Spleen (tissue), 13 donors: ENCODE data around the gene SRRT. TPM values are rescaled to one million over a fixed set of nuclear protein-coding genes. Genes with fewer than 3 reads are reported as not detected.

Source experiments
- DNase-seq: peaks from one replicate; pipeline ENCODE4 v3.0.0-alpha.2; 2020
- H3K27ac ChIP-seq, 8 donors: fragments of 200-600 bp; sonication (generic) in 7 of 8; 1 replicate in 4 of 8; 2 replicates in 4 of 8; pipeline versions ENCODE4 v1.5.0 to v1.8.0; 2016 to 2021; ENCODE audit warnings: inconsistent platforms in 4 of 8, mild to moderate bottlenecking in 4 of 8, moderate library complexity in 1 of 8
- H3K27me3 ChIP-seq, 7 donors: fragments of 200-600 bp; sonication (generic) in 6 of 7; replicated peaks in 1 of 7; 1 replicate in 4 of 7; 2 replicates in 3 of 7; pipeline versions ENCODE4 v1.5.0 to v1.8.0; 2016 to 2021; ENCODE audit warnings: inconsistent platforms in 3 of 7, mild to moderate bottlenecking in 1 of 7
- H3K36me3 ChIP-seq, 6 donors: fragments of 200-600 bp; sonication (generic) in 5 of 6; 1 replicate in 4 of 6; 2 replicates in 2 of 6; pipeline versions ENCODE4 v1.5.0 to v1.8.0; 2016 to 2021; ENCODE audit warnings: inconsistent platforms in 2 of 6
- H3K4me1 ChIP-seq, 6 donors: fragments of 200-600 bp; sonication (generic) in 5 of 6; 1 replicate in 3 of 6; 2 replicates in 3 of 6; pipeline versions ENCODE4 v1.5.0 to v1.8.0; 2016 to 2021; ENCODE audit warnings: inconsistent platforms in 3 of 6
- H3K4me3 ChIP-seq, 8 donors: fragments of 200-600 bp; sonication (generic) in 7 of 8; 1 replicate in 4 of 8; 2 replicates in 4 of 8; pipeline versions ENCODE4 v1.5.0 to v1.8.0; 2016 to 2021; ENCODE audit warnings: inconsistent platforms in 4 of 8, mild to moderate bottlenecking in 4 of 8, moderate library complexity in 2 of 8
- H3K9me3 ChIP-seq, 8 donors: fragments of 200-600 bp; sonication (generic) in 7 of 8; 1 replicate in 4 of 8; 2 replicates in 4 of 8; pipeline versions ENCODE4 v1.5.0 to v1.8.0; 2016 to 2021; ENCODE audit warnings: inconsistent platforms in 4 of 8
- POLR2A ChIP-seq, 3 donors: fragments of 450-650 bp; IDR thresholded peaks; one replicate each; pipeline ENCODE4 v1.5.1; 2017; ENCODE audit warnings: antibody characterized with exemption in 3 of 3, mild to moderate bottlenecking in 1 of 3
- POLR2AphosphoS5 ChIP-seq, 3 donors: sonication (generic); formaldehyde crosslinking; IDR thresholded peaks; one replicate each; pipeline ENCODE4 v1.5.1; 2017; ENCODE audit warnings: antibody characterized with exemption in 3 of 3
- WGBS, 5 donors: extraction: QIAGEN DNeasy Blood & Tissue Kit in 3 of 5; methylation state at CpG; one replicate each; pipeline versions ENCODE4 v1.1.5 to v1.1.7; 2013 to 2018; 5-methylcytosine and 5-hydroxymethylcytosine counted together
- intact Hi-C: fragments of 100-400 bp; cut with DNase I; formaldehyde crosslinking; loops from one replicate; pipeline ENCODE4 v1.15.0; 2023; ENCODE audit warnings: low total_unique reads
- long read RNA-seq, 2 donors: transcript quantifications; one replicate each; lab custom pipeline, GENCODE V29; 2026
- polyA plus RNA-seq, 3 donors: library from polyadenylated mRNA; stranded (reverse); fragments of 200-250 nt; gene quantifications; one replicate each; pipeline ENCODE4 v1.2.1, GENCODE V29; 2013
- total RNA-seq, 7 donors: library from RNA; depleted of rRNA in 3 of 7; stranded (reverse); fragments of >200 nt in 3 of 7; fragmentation: NEBNext Ultra II Directional in 4 of 7; extraction: Animal tissue kit (Norgen Biotek cat#: 25700) in 4 of 7; gene quantifications; one replicate each; pipeline versions ENCODE4 v1.1.0 to v1.2.1, GENCODE V29; 2016 to 2021
- TF ChIP-seq, protein P1 (sequence below), 11 experiments: fragments of 200-600 bp in 7 of 11; fragments of 450-650 bp in 4 of 11; sonication (generic) in 4 of 11; IDR thresholded peaks in 8 of 11; conservative IDR thresholded peaks in 3 of 11; 1 replicate in 7 of 11; 2 replicates in 4 of 11; pipeline versions ENCODE4 v1.4.0 to v1.8.0; 2016 to 2021; ENCODE audit warnings: antibody characterized with exemption in 11 of 11, inconsistent platforms in 4 of 11, mild to moderate bottlenecking in 1 of 11
- donor health status: healthy with polysubstance abuse.
- donor health status: DM: no; HTN: no; CAD: no; lungs with moderate emphysema.
- donor health status: DM: no; HTN: no; CAD: no.
- donor health status: Bipolar disorder and iron deficiency.
- donor health status: healthy.
- donor health status: DM: no; HTN: no; CAD: no.
- donor health status: DM: yes; HTN: yes; CAD: no.

Gene SRRT, protein sequence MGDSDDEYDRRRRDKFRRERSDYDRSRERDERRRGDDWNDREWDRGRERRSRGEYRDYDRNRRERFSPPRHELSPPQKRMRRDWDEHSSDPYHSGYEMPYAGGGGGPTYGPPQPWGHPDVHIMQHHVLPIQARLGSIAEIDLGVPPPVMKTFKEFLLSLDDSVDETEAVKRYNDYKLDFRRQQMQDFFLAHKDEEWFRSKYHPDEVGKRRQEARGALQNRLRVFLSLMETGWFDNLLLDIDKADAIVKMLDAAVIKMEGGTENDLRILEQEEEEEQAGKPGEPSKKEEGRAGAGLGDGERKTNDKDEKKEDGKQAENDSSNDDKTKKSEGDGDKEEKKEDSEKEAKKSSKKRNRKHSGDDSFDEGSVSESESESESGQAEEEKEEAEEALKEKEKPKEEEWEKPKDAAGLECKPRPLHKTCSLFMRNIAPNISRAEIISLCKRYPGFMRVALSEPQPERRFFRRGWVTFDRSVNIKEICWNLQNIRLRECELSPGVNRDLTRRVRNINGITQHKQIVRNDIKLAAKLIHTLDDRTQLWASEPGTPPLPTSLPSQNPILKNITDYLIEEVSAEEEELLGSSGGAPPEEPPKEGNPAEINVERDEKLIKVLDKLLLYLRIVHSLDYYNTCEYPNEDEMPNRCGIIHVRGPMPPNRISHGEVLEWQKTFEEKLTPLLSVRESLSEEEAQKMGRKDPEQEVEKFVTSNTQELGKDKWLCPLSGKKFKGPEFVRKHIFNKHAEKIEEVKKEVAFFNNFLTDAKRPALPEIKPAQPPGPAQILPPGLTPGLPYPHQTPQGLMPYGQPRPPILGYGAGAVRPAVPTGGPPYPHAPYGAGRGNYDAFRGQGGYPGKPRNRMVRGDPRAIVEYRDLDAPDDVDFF
- total RNA-seq (100 to 1,000 TPM in 4 of 7 donors, 10 to 100 TPM in 3; 67.0 to 160 (median 132) TPM), polyA plus RNA-seq (100 to 1,000 TPM in 1 of 3 donors, 10 to 100 TPM in 2; 54.7 to 104 (median 92.6) TPM)
- long read RNA-seq, donor 1, partial matches to known transcripts: 6 of 12 reads
- long read RNA-seq, donor 1, other reads (novel, unspliced or antisense): 0 of 12 reads
- long read RNA-seq, donor 2, partial matches to known transcripts: 0 of 8 reads
- long read RNA-seq, donor 2, other reads (novel, unspliced or antisense): 0 of 8 reads

DNA sequence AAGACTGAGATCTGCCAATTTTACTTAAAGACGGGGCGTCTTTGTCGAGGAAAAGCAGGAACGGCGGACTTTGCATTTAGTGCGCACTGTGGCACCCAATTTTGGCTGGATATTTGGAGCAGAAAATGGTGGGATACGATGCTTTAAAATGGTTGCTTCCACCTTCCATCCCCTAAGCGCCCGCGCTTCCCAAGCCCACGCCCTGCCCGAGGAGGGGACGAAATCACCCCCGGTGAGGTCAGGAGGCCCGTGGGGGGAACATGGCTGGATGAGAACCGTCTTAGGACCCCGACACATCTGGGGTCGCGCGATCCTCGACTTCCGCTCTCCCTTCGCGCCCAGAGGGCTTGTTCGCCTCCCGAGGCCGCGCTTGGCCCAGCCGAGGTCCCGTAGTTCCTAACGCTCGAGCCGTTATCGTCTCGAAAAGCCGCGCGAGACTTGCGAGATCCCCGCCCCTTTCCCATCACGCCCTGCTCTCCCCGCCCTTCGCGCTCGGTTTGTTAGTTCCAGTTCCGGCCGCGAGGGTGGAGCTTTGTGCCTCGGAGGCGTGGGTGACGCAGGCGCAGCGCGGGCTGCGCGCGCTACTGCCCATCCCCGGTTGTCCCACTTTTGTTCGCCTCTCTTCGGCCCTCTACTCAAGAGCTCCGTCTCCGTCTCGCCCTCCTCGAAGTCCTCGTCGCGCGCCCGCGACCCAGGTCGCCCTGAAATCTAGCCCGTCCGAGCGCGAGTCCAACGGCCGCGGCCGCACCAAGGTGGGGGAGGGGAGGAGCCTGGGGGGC, at the start of gene SRRT:
Gene SRRT (plus strand): TSS at position 527 of the 779 bp plus-strand sequence. CDS start 488 bp downstream, outside the sequence.
- intact Hi-C loops: no loop called here
- no peaks in the 10 kb centered on the region for H3K9me3 ChIP-seq
- peak within 1 kb of the TSS; percentile 77 to 98 (median 92) for H3K4me3 ChIP-seq
- peaks cover 23 to 55% (median 53%) of the 10 kb centered on the region in 6 donors for H3K4me1 ChIP-seq
- DNase-seq: peak; percentile 99
- H3K27me3 ChIP-seq: no peaks in the 10 kb centered on the region
- WGBS, 5 donors: 2 to 10% (median 5%) methylated on average over 44 to 79 of the region's 79 CpGs
- TF ChIP-seq POLR2A (IDR thresholded peaks at IDR 0.05): peak; percentile 72 to 91 (median 76)
- TF ChIP-seq POLR2AphosphoS5 (IDR thresholded peaks at IDR 0.05): peak; percentile 99 to 100 (median 100)
- TF ChIP-seq, protein P1, sequence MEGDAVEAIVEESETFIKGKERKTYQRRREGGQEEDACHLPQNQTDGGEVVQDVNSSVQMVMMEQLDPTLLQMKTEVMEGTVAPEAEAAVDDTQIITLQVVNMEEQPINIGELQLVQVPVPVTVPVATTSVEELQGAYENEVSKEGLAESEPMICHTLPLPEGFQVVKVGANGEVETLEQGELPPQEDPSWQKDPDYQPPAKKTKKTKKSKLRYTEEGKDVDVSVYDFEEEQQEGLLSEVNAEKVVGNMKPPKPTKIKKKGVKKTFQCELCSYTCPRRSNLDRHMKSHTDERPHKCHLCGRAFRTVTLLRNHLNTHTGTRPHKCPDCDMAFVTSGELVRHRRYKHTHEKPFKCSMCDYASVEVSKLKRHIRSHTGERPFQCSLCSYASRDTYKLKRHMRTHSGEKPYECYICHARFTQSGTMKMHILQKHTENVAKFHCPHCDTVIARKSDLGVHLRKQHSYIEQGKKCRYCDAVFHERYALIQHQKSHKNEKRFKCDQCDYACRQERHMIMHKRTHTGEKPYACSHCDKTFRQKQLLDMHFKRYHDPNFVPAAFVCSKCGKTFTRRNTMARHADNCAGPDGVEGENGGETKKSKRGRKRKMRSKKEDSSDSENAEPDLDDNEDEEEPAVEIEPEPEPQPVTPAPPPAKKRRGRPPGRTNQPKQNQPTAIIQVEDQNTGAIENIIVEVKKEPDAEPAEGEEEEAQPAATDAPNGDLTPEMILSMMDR (IDR thresholded peaks at IDR 0.05 in 8 of 11, conservative IDR thresholded peaks at IDR 0.05 in 3 of 11): peak; percentile 73 to 94 (median 91)
- peaks cover 0 to 71% (median 10%) of the 10 kb centered on the region in 6 donors for H3K36me3 ChIP-seq
- peak within 1 kb of the TSS; percentile 93 to 98 (median 96) for H3K27ac ChIP-seq

DNA sequence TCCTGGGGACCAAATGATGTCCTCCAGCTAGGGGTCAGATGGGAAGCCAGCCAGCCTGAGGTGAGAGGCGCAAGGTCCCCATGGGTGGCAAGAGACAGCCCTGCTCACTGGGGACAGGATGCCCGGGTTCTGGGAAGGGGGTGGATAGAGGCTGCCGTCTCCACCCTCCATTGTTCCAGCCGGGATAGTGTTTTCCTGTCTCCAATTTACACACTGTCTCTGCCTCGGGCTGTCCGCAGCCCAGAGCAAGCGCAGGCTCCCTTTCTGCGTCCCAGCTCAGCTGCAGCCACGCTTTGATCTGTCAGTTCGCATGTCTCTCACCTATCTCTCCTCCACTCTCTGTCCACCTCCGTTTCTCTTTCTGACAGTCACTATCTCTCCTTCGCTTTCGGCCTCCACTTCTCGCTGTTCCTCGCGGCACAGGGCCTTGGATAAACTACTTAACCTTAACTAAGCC, 49.7 kb upstream of the SRRT start:
- intact Hi-C loops: no loop called here
- Histone ChIP-seq H3K4me3 (peak overlapping the region; percentile 45 to 80 (median 60)), H3K9me3 (no peaks in the 10 kb centered on the region), H3K27me3 (peaks cover 0 to 68% (median 20%) of the 10 kb centered on the region in 7 donors), H3K27ac (peak overlapping the region; percentile 51 to 87 (median 76)), H3K4me1 (peaks cover 2 to 93% (median 60%) of the 10 kb centered on the region in 6 donors), H3K36me3 (peaks cover 0 to 41% (median 21%) of the 10 kb centered on the region in 6 donors)
- 56 to 71% (median 69%) methylated on average over 16 of the region's 16 CpGs for WGBS, 5 donors
- DNase-seq: peak; percentile 83
- TF ChIP-seq, protein P1 (IDR thresholded peaks at IDR 0.05 in 8 of 11, conservative IDR thresholded peaks at IDR 0.05 in 3 of 11): no peak
- peak; percentile 64 to 83 (median 73) for TF ChIP-seq POLR2AphosphoS5 (IDR thresholded peaks at IDR 0.05)
- TF ChIP-seq POLR2A (IDR thresholded peaks at IDR 0.05): no peak

DNA sequence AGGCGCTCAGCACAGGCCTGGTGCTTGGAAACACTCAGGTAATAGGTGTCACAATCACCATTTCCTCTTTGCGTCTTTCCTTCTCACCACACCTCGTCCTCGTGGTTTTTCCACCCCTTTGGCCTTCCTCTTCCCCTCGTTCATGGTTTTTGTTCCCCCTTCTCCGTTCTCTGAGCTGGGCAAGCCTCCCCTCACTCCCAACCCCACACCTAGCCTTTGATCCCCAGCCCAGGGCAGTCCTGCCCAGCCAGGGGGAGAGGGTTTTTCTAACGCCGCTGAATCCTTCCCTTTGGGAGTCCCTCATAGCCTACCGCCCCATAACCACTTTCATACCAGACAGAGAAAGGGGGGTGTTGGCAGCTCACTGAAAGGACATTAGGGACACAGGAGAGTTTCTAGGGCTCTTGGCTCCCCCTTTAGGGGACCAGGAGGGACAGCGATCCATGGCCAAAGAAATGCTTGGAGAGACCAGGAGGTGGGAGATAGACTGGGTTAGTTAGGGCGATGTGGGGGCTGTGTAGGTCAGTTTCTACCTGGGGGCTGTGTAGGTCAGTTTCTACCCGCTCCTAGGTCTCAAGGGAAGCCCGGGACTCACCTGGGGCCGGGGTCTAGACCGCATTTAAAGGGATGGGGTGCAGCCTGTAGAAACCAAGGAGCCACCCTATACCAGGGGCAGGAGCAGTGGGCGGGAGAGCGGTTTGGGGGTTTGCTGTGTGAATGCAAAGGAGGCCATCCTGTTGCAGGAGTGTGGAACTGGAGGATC, 49.0 kb upstream of the SRRT start:
- 21 to 30% (median 25%) methylated on average over 17 of the region's 17 CpGs for WGBS, 5 donors
- Histone ChIP-seq H3K9me3 (no peaks in the 10 kb centered on the region), H3K27ac (peak overlapping the region; percentile 51 to 87 (median 76)), H3K4me3 (peak overlapping the region; percentile 45 to 80 (median 60)), H3K27me3 (peaks cover 0 to 68% (median 20%) of the 10 kb centered on the region in 7 donors), H3K36me3 (peaks cover 0 to 34% (median 21%) of the 10 kb centered on the region in 6 donors), H3K4me1 (peaks cover 2 to 86% (median 57%) of the 10 kb centered on the region in 6 donors)
- TF ChIP-seq, protein P1 (IDR thresholded peaks at IDR 0.05 in 8 of 11, conservative IDR thresholded peaks at IDR 0.05 in 3 of 11): no peak
- TF ChIP-seq POLR2AphosphoS5 (IDR thresholded peaks at IDR 0.05) (no peak), POLR2A (IDR thresholded peaks at IDR 0.05) (no peak)
- intact Hi-C loops: no loop called here
- no peak for DNase-seq
